Activated T-helper 1 cell treated with anti-CD3 and anti-CD28 coated beads, Interleukin-12 subunit alpha, Interleukin-12 subunit beta, Interleukin-2, Interleukin-4 antibody, amounts not matched to agents 30 ng/mL and 10 ng/mL and 1 ng/mL, durations not matched to agents 14 hours and 24 hours and 36 hours (primary cell): ENCODE measurements around the gene STARD13. TPM values are rescaled to one million over a fixed set of nuclear protein-coding genes. Genes with fewer than 3 reads are reported as not detected.

Source experiments
- DNase-seq: peaks from one replicate; pipeline ENCODE4 v3.0.0; 2021; ENCODE audit warnings: low spot score
- H3K27ac Mint-ChIP-seq: one replicate; pipeline ENCODE4 v1.8.0; 2021; ENCODE audit warnings: mild to moderate bottlenecking, mixed read lengths
- H3K27me3 Mint-ChIP-seq: one replicate; pipeline ENCODE4 v1.8.0; 2022; ENCODE audit warnings: mild to moderate bottlenecking, moderate library complexity, mixed read lengths; ENCODE audit not compliant: insufficient read depth
- H3K36me3 Mint-ChIP-seq: one replicate; pipeline ENCODE4 v1.8.0; 2021; ENCODE audit warnings: low read depth, mixed read lengths
- H3K4me1 Mint-ChIP-seq: one replicate; pipeline ENCODE4 v1.8.0; 2021; ENCODE audit warnings: low read depth, mixed read lengths
- H3K4me3 Mint-ChIP-seq: one replicate; pipeline ENCODE4 v1.8.0; 2021; ENCODE audit warnings: mild to moderate bottlenecking, moderate library complexity, mixed read lengths
- H3K9me3 Mint-ChIP-seq: one replicate; pipeline ENCODE4 v1.8.0; 2021; ENCODE audit warnings: mixed read lengths
- intact Hi-C: fragments of 100-400 bp; cut with micrococcal nuclease; formaldehyde crosslinking; loops from one replicate; pipeline ENCODE4 v1.15.1; 2024
- total RNA-seq: library from RNA; stranded (reverse); gene quantifications from 2 replicates; pipeline ENCODE4 v1.2.3, GENCODE V29; 2022

Gene STARD13
- total RNA-seq, 1 donor from 2014 or later, result 6.9 TPM

GRCh38 chr13:33199289-33199850, 86.2 kb downstream of the STARD13 start:
- intact Hi-C loops, result no loop called here
- Mint-ChIP-seq H3K36me3 (peaks cover 12% of the 10 kb centered on the region), H3K4me3 (no peak overlapping the region), H3K27ac (no peak overlapping the region), H3K9me3 (peaks cover 10% of the 10 kb centered on the region), H3K27me3 (no peaks in the 10 kb centered on the region), H3K4me1 (peaks cover 47% of the 10 kb centered on the region)
- no peak for DNase-seq

GRCh38 chr13:33197541-33197971, 88.0 kb downstream of the STARD13 start:
- peaks cover 11% of the 10 kb centered on the region for H3K36me3 Mint-ChIP-seq
- H3K9me3 Mint-ChIP-seq, result peaks cover 9% of the 10 kb centered on the region
- H3K27me3 Mint-ChIP-seq, result no peaks in the 10 kb centered on the region
- H3K4me3 Mint-ChIP-seq, result no peak overlapping the region
- intact Hi-C loops, result no loop called here
- DNase-seq, result no peak
- no peak overlapping the region for H3K27ac Mint-ChIP-seq
- peaks cover 47% of the 10 kb centered on the region for H3K4me1 Mint-ChIP-seq

GRCh38 chr13:33196767-33197166, 88.8 kb downstream of the STARD13 start:
- Mint-ChIP-seq H3K9me3 (peaks cover 5% of the 10 kb centered on the region), H3K27ac (no peak overlapping the region), H3K4me3 (no peak overlapping the region), H3K4me1 (peaks cover 41% of the 10 kb centered on the region), H3K36me3 (peaks cover 7% of the 10 kb centered on the region), H3K27me3 (no peaks in the 10 kb centered on the region)
- intact Hi-C loops, result no loop called here
- no peak for DNase-seq

GRCh38 chr13:33195693-33196464, 89.7 kb downstream of the STARD13 start:
- H3K27ac Mint-ChIP-seq, result peak overlapping the region; percentile 73
- peaks cover 41% of the 10 kb centered on the region for H3K4me1 Mint-ChIP-seq
- no peak for DNase-seq
- no peak overlapping the region for H3K4me3 Mint-ChIP-seq
- H3K36me3 Mint-ChIP-seq, result peaks cover 7% of the 10 kb centered on the region
- no peaks in the 10 kb centered on the region for H3K27me3 Mint-ChIP-seq
- peaks cover 5% of the 10 kb centered on the region for H3K9me3 Mint-ChIP-seq
- intact Hi-C loops, result loop anchor here (1.0 kb wide), 1 partner anchor 8 kb away; no protein-coding TSS in a partner anchor

- intact Hi-C loops, result loop anchor here (1.0 kb wide), 1 partner anchor 9 kb away; no protein-coding TSS in a partner anchor
- H3K4me1 Mint-ChIP-seq, result peaks cover 40% of the 10 kb centered on the region
- peaks cover 5% of the 10 kb centered on the region for H3K9me3 Mint-ChIP-seq
- no peak for DNase-seq
- H3K4me3 Mint-ChIP-seq, result no peak overlapping the region
- H3K36me3 Mint-ChIP-seq, result peaks cover 7% of the 10 kb centered on the region
- H3K27ac Mint-ChIP-seq, result peak overlapping the region; percentile 73
- H3K27me3 Mint-ChIP-seq, result no peaks in the 10 kb centered on the region
Measured at GRCh38 chr13:33194820-33195692, 90.5 kb downstream of the STARD13 start.

GRCh38 chr13:33193428-33193974, 92.1 kb downstream of the STARD13 start:
- DNase-seq, result no peak
- H3K27me3 Mint-ChIP-seq, result no peaks in the 10 kb centered on the region
- H3K4me3 Mint-ChIP-seq, result peak overlapping the region; percentile 12
- H3K4me1 Mint-ChIP-seq, result peaks cover 42% of the 10 kb centered on the region
- H3K27ac Mint-ChIP-seq, result peak overlapping the region; percentile 85
- intact Hi-C loops, result no loop called here
- H3K36me3 Mint-ChIP-seq, result peaks cover 7% of the 10 kb centered on the region
- H3K9me3 Mint-ChIP-seq, result peaks cover 4% of the 10 kb centered on the region

- peaks cover 10% of the 10 kb centered on the region for H3K36me3 Mint-ChIP-seq
- DNase-seq, result no peak
- intact Hi-C loops, result no loop called here
- H3K4me1 Mint-ChIP-seq, result peaks cover 56% of the 10 kb centered on the region
- no peak overlapping the region for H3K4me3 Mint-ChIP-seq
- no peaks in the 10 kb centered on the region for H3K27me3 Mint-ChIP-seq
- peaks cover 6% of the 10 kb centered on the region for H3K9me3 Mint-ChIP-seq
- no peak overlapping the region for H3K27ac Mint-ChIP-seq
Measured at GRCh38 chr13:33191425-33192210, 93.9 kb downstream of the STARD13 start.

GRCh38 chr13:33189470-33189869, 96.1 kb downstream of the STARD13 start:
- H3K36me3 Mint-ChIP-seq, result peaks cover 10% of the 10 kb centered on the region
- no peak overlapping the region for H3K4me3 Mint-ChIP-seq
- intact Hi-C loops, result loop anchor here (2.0 to 10.0 kb wide), 3 partner anchors 117 to 655 kb away; partner anchors contain the start of gene N4BP2L2
- H3K4me1 Mint-ChIP-seq, result peaks cover 55% of the 10 kb centered on the region
- no peaks in the 10 kb centered on the region for H3K27me3 Mint-ChIP-seq
- peaks cover 6% of the 10 kb centered on the region for H3K9me3 Mint-ChIP-seq
- peak overlapping the region; percentile 71 for H3K27ac Mint-ChIP-seq
- no peak for DNase-seq

- H3K27ac Mint-ChIP-seq, result peak overlapping the region; percentile 99
- peaks cover 52% of the 10 kb centered on the region for H3K4me1 Mint-ChIP-seq
- peaks cover 6% of the 10 kb centered on the region for H3K9me3 Mint-ChIP-seq
- H3K27me3 Mint-ChIP-seq, result no peaks in the 10 kb centered on the region
- no peak for DNase-seq
- intact Hi-C loops, result loop anchor here (1.0 to 10.0 kb wide), 12 partner anchors 16 to 653 kb away; partner anchors contain the start of gene N4BP2L2
- H3K36me3 Mint-ChIP-seq, result peaks cover 14% of the 10 kb centered on the region
- peak overlapping the region; percentile 34 for H3K4me3 Mint-ChIP-seq
Measured at GRCh38 chr13:33188093-33188882, 97.3 kb downstream of the STARD13 start.

- Mint-ChIP-seq H3K27me3 (no peaks in the 10 kb centered on the region), H3K27ac (peak overlapping the region; percentile 90), H3K9me3 (peaks cover 6% of the 10 kb centered on the region), H3K36me3 (peaks cover 14% of the 10 kb centered on the region), H3K4me1 (peaks cover 49% of the 10 kb centered on the region), H3K4me3 (peak overlapping the region; percentile 47)
- DNase-seq, result peak; percentile 9
- intact Hi-C loops, result loop anchor here (5.0 to 10.0 kb wide), 2 partner anchors 535 to 652 kb away; partner anchors contain the start of gene N4BP2L2
Measured at GRCh38 chr13:33186861-33187291, 98.7 kb downstream of the STARD13 start.

GRCh38 chr13:33185853-33186252, 99.7 kb downstream of the STARD13 start:
- H3K27ac Mint-ChIP-seq, result peak overlapping the region; percentile 2
- intact Hi-C loops, result loop anchor here (5.0 to 10.0 kb wide), 2 partner anchors 536 to 651 kb away; partner anchors contain the start of gene N4BP2L2
- no peaks in the 10 kb centered on the region for H3K27me3 Mint-ChIP-seq
- H3K9me3 Mint-ChIP-seq, result peaks cover 6% of the 10 kb centered on the region
- H3K4me3 Mint-ChIP-seq, result no peak overlapping the region
- peaks cover 54% of the 10 kb centered on the region for H3K4me1 Mint-ChIP-seq
- H3K36me3 Mint-ChIP-seq, result peaks cover 16% of the 10 kb centered on the region
- DNase-seq, result no peak
